OCI-LY1 (cell line): ENCODE results near the gene LTO1.

Source experiments
- H2AFZ ChIP-seq: fragments of 200-600 bp; sonication (generic), shearing (Covaris generic); 2 replicates; pipeline ENCODE4 v1.6.0; 2014; ENCODE audit warnings: antibody characterized with exemption, mild to moderate bottlenecking, low read length
- H3F3A ChIP-seq: fragments of 200-600 bp; sonication (generic), shearing (Covaris generic); 2 replicates; pipeline ENCODE4 v1.6.0; 2014; ENCODE audit warnings: mild to moderate bottlenecking, antibody characterized with exemption, low read length, moderate library complexity; ENCODE audit not compliant: insufficient read depth
- H3K27ac ChIP-seq: fragments of 200-600 bp; sonication (generic); 2 replicates; pipeline ENCODE4 v1.5.1; 2014; ENCODE audit warnings: low read length, mixed run types, mild to moderate bottlenecking, low read depth; ENCODE audit not compliant: poor library complexity, severe bottlenecking
- H3K27me3 ChIP-seq: fragments of 200-600 bp; sonication (generic); 2 replicates; pipeline ENCODE4 v1.6.0; 2014; ENCODE audit warnings: antibody characterized with exemption, mild to moderate bottlenecking, low read length, moderate library complexity; ENCODE audit not compliant: insufficient read depth
- H3K36me3 ChIP-seq: fragments of 200-600 bp; sonication (generic); 2 replicates; pipeline ENCODE4 v1.6.1; 2014; ENCODE audit warnings: mild to moderate bottlenecking, antibody characterized with exemption, low read length, moderate library complexity, mixed read lengths; ENCODE audit not compliant: insufficient read depth
- H3K4me1 ChIP-seq: fragments of 200-600 bp; sonication (generic); 2 replicates; pipeline ENCODE4 v1.5.1; 2014; ENCODE audit warnings: mild to moderate bottlenecking, low read length, moderate library complexity; ENCODE audit not compliant: insufficient read depth, severe bottlenecking
- H3K4me2 ChIP-seq: fragments of 200-600 bp; sonication (generic), shearing (Covaris generic); 2 replicates; pipeline ENCODE4 v1.6.1; 2014; ENCODE audit warnings: low read length
- H3K4me3 ChIP-seq: fragments of 200-600 bp; sonication (generic); 2 replicates; pipeline ENCODE4 v1.5.1; 2014; ENCODE audit warnings: low read length, low read depth, mild to moderate bottlenecking, mixed read lengths; ENCODE audit not compliant: poor library complexity, severe bottlenecking
- H3K79me2 ChIP-seq: fragments of 200-600 bp; shearing (Covaris generic); 2 replicates; pipeline ENCODE4 v1.6.1; 2016; ENCODE audit warnings: mixed run types, low read length, mixed read lengths; ENCODE audit not compliant: insufficient read depth
- H3K9ac ChIP-seq: fragments of 200-600 bp; sonication (generic), shearing (Covaris generic); 2 replicates; pipeline ENCODE4 v1.6.1; 2014; ENCODE audit warnings: mild to moderate bottlenecking, low read length, mixed read lengths
- H3K9me2 ChIP-seq: fragments of 200-600 bp; sonication (generic), shearing (Covaris generic); 2 replicates; pipeline ENCODE4 v1.6.1; 2014; ENCODE audit warnings: low read depth, mild to moderate bottlenecking, low read length, mixed read lengths
- H3K9me3 ChIP-seq: fragments of 200-600 bp; shearing (Covaris generic); 2 replicates; pipeline ENCODE4 v1.6.1; 2014; ENCODE audit warnings: low read length, mixed read lengths
- H4K20me1 ChIP-seq: fragments of 200-600 bp; sonication (generic), shearing (Covaris generic); 2 replicates; pipeline ENCODE4 v1.6.0; 2016; ENCODE audit warnings: mild to moderate bottlenecking, low read length; ENCODE audit not compliant: insufficient read depth
- CTCF ChIP-seq: fragments of 200-600 bp; sonication (generic), shearing (Covaris generic); IDR thresholded peaks from 2 replicates; pipeline ENCODE4 v1.5.1; 2017; ENCODE audit warnings: mild to moderate bottlenecking, antibody characterized with exemption, low read length, moderate library complexity, mixed read lengths
- EZH2 ChIP-seq: fragments of 200-600 bp; sonication (generic), shearing (Covaris generic); IDR thresholded peaks from 2 replicates; pipeline ENCODE4 v1.8.0; 2017; ENCODE audit warnings: borderline replicate concordance, mixed run types, mild to moderate bottlenecking, antibody characterized with exemption, low read length, moderate library complexity, mixed read lengths

LTO1 gene

GRCh38 chr11:69654660-69655478 lies 20.3 kb downstream of the LTO1 start:
- H3K9me2 ChIP-seq: no peaks in the 10 kb centered on the region
- H3K4me3 ChIP-seq: no peak overlapping the region
- H3K4me2 ChIP-seq: no peak overlapping the region
- H3K9me3 ChIP-seq: no peaks in the 10 kb centered on the region
- no peaks in the 10 kb centered on the region for H3K36me3 ChIP-seq
- no peaks in the 10 kb centered on the region for H3K79me2 ChIP-seq
- no peaks in the 10 kb centered on the region for H3K4me1 ChIP-seq
- TF ChIP-seq CTCF: no peak
- no peak for TF ChIP-seq EZH2
- no peaks in the 10 kb centered on the region for H3K27me3 ChIP-seq
- no peaks in the 10 kb centered on the region for H3F3A ChIP-seq
- no peak overlapping the region for H3K9ac ChIP-seq
- no peaks in the 10 kb centered on the region for H4K20me1 ChIP-seq
- no peak overlapping the region for H2AFZ ChIP-seq
- no peak overlapping the region for H3K27ac ChIP-seq

- no peaks in the 10 kb centered on the region for H3K36me3 ChIP-seq
- H4K20me1 ChIP-seq: no peaks in the 10 kb centered on the region
- H3K9ac ChIP-seq: no peak overlapping the region
- H3K9me3 ChIP-seq: no peaks in the 10 kb centered on the region
- no peaks in the 10 kb centered on the region for H3K9me2 ChIP-seq
- no peaks in the 10 kb centered on the region for H3K4me1 ChIP-seq
- TF ChIP-seq EZH2 (no peak), CTCF (no peak)
- H3K4me3 ChIP-seq: no peak overlapping the region
- H3F3A ChIP-seq: no peaks in the 10 kb centered on the region
- H3K79me2 ChIP-seq: no peaks in the 10 kb centered on the region
- no peak overlapping the region for H3K27ac ChIP-seq
- H3K4me2 ChIP-seq: no peak overlapping the region
- no peaks in the 10 kb centered on the region for H3K27me3 ChIP-seq
- no peak overlapping the region for H2AFZ ChIP-seq
These were observed 21.0 kb downstream of the LTO1 start for GRCh38 chr11:69654001-69654659.

GRCh38 chr11:69653406-69653960 lies 21.7 kb downstream of the LTO1 start:
- Histone ChIP-seq H3K9ac (no peak overlapping the region), H2AFZ (no peak overlapping the region), H3K36me3 (no peaks in the 10 kb centered on the region), H3K9me3 (no peaks in the 10 kb centered on the region), H3K79me2 (no peaks in the 10 kb centered on the region), H3K4me2 (no peak overlapping the region), H3F3A (no peaks in the 10 kb centered on the region), H3K4me1 (no peaks in the 10 kb centered on the region), H4K20me1 (no peaks in the 10 kb centered on the region), H3K4me3 (no peak overlapping the region), H3K27me3 (no peaks in the 10 kb centered on the region), H3K27ac (no peak overlapping the region), H3K9me2 (no peaks in the 10 kb centered on the region)
- TF ChIP-seq EZH2 (no peak), CTCF (no peak)
